Measurements from ENCODE around the gene BTG1. TPM values are rescaled to one million over a fixed set of nuclear protein-coding genes. Genes with fewer than 3 reads are reported as not detected.

Gene BTG1, protein sequence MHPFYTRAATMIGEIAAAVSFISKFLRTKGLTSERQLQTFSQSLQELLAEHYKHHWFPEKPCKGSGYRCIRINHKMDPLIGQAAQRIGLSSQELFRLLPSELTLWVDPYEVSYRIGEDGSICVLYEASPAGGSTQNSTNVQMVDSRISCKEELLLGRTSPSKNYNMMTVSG
- total RNA-seq = 100 to 1,000 TPM; 147 to 153 TPM

DNA sequence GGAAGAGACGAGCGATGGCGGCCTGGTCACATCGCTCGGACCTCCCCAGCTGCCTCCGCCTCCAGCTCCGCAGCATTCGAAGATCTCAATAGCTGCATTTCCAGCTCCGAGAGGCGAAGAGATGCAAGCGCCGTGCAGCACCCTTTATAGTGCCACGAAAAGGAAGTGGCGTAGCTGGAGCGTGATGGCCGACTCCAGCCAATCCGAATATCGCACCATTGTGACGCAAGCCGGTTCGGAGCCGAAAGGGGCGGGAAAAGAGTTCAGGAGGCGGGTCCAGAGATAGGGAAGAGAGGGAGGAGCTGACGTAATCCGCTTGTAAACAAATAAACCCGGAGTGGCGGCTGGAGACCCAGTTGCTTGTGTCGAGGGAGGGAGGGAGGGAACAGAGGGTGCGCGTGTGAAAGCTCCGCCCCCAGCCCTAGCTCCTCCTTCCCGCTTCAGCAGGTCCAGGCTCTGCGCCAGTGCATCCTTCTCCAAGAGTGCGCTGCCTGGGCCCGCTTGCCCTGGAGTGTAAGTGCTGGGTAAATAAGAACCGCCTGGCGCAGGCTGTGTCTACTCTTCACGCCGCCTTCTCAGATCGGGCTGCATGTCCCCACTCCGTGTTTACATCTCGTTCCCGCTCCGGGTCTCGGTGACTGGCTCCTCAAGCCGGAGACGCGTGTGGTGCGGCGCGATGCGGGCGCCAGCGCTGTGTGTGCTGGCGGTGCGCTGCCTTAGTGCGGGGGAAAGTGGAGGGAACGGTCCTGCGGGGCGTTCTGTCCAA lies at the start of gene BTG1:
BTG1 (minus strand) TSS at position 116 of the 766 bp plus-strand sequence. CDS start 311 bp downstream, outside the sequence.
- Mint-ChIP-seq H3K27me3 (peaks cover 8% of the 10 kb centered on the region), H3K36me3 (peaks cover 72% of the 10 kb centered on the region)

DNA sequence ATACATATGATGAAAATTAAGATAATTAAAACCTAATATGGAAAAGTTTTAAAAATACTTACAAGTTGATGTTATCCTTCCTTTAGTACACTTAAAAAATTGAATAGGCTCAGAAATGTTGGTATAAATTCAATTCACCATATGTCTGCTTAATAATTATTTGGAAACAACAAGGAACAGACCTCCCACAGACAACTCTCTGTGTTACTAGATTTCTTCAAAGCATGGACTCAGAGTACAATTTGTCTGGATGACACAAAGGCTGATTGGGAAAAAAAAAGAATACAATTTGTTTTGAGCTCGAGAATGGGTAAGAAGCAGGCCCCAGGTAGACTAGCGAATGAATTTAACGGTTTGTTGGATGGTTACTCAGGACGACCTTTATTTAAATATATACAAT lies 48.9 kb upstream of the BTG1 start:
- Mint-ChIP-seq H3K27ac (no peak overlapping the region), H3K4me1 (peaks cover 9% of the 10 kb centered on the region), H3K4me3 (no peak overlapping the region), H3K9me3 (peaks cover 6% of the 10 kb centered on the region), H3K27me3 (no peaks in the 10 kb centered on the region), H3K36me3 (no peaks in the 10 kb centered on the region)
- no peak for DNase-seq

More for the DNA sequence above, at the start of gene BTG1:
- Mint-ChIP-seq H3K4me1 (peaks cover 19% of the 10 kb centered on the region), H3K27ac (peak within 1 kb of the TSS; percentile 99), H3K9me3 (peaks cover 2% of the 10 kb centered on the region), H3K4me3 (peak within 1 kb of the TSS; percentile 99)
- peak; percentile 97 for DNase-seq

DNA sequence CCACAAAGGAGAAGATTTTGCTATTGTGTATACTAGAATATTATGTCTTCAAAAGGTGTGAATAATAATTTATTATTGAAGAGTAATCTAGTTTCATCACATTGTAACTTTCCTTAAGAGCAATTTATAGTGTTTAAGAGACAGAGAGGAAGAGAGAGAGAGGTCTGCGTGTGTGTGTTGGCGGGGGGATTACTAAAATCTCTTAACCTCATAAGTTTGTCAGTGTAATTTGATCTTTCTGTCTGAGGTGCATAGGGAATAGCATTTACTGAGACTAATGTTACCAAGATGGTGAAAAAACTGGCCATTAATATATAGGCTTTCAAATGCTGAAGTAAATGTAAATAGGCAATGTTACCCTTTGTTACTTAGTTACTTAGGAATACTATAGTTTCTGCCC lies 48.2 kb upstream of the BTG1 start:
- H3K27ac Mint-ChIP-seq = no peak overlapping the region
- DNase-seq = no peak
- no peak overlapping the region for H3K4me3 Mint-ChIP-seq
- H3K9me3 Mint-ChIP-seq = peaks cover 9% of the 10 kb centered on the region
- H3K36me3 Mint-ChIP-seq = no peaks in the 10 kb centered on the region
- peaks cover 12% of the 10 kb centered on the region for H3K4me1 Mint-ChIP-seq
- no peaks in the 10 kb centered on the region for H3K27me3 Mint-ChIP-seq

DNA sequence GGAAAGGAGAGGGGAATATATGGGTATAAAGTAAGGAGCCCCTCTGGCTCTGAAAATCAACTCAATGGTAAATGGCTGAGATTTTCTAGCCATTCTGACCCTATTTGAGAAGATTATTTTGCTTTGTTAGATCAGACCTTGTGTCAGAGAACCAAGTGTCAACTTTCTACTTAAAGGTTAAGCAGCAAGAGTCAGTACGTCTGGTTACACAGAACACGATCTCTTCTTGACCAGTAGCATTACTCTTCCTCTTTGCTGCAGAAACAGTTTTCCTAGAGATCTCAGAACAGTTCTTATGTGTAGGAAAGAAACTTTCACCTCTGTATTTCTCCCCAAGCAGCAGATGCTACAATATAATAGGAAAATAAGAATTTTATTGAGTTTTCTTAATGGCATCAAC lies 47.4 kb upstream of the BTG1 start:
- no peaks in the 10 kb centered on the region for H3K27me3 Mint-ChIP-seq
- no peak overlapping the region for H3K27ac Mint-ChIP-seq
- peaks cover 17% of the 10 kb centered on the region for H3K4me1 Mint-ChIP-seq
- H3K9me3 Mint-ChIP-seq = peaks cover 12% of the 10 kb centered on the region
- H3K4me3 Mint-ChIP-seq = no peak overlapping the region
- DNase-seq = no peak
- no peaks in the 10 kb centered on the region for H3K36me3 Mint-ChIP-seq

DNA sequence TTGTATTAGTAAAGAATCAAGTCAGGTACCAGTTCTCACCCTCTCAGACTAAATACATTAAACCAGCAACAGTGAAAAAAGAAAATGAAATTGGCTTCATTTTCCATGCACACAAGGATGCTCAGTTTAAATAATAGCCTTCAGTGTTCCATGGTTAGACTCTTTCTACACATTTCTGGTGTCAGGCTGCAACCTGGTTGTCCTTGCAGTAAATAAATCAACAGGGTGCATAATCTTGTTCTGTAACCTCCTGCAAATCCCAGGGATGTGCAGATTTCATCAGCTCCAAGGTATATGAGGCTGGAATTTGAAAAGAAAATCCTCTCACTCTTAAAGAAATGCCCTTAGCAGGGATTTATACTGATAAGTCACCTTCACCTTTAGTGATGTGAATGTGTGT lies 46.7 kb upstream of the BTG1 start:
- H3K4me1 Mint-ChIP-seq = peaks cover 21% of the 10 kb centered on the region
- no peaks in the 10 kb centered on the region for H3K27me3 Mint-ChIP-seq
- no peak for DNase-seq
- no peak overlapping the region for H3K27ac Mint-ChIP-seq
- H3K4me3 Mint-ChIP-seq = no peak overlapping the region
- H3K9me3 Mint-ChIP-seq = peaks cover 12% of the 10 kb centered on the region
- no peaks in the 10 kb centered on the region for H3K36me3 Mint-ChIP-seq

DNA sequence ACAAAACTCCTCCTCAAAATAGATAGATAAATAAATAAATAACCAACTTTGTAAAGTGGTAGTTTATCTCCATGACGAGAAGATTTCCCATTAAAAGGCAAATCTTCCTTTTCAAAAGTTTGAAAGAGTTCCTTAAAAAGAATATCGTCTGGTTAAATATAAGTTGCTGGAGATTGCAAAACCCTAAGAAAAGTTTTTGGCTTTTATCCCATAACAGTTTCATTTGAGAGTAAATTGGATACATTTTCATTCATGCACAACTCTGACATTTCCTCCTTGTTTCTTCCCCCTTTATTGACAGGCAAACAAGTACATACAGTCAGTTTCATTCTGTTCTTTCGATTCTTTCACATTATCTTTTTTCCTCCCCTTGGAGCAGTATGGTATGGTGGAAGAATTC lies 45.4 kb upstream of the BTG1 start:
- no peak overlapping the region for H3K27ac Mint-ChIP-seq
- H3K4me1 Mint-ChIP-seq = peaks cover 34% of the 10 kb centered on the region
- no peak overlapping the region for H3K4me3 Mint-ChIP-seq
- no peaks in the 10 kb centered on the region for H3K27me3 Mint-ChIP-seq
- peaks cover 10% of the 10 kb centered on the region for H3K9me3 Mint-ChIP-seq
- H3K36me3 Mint-ChIP-seq = no peaks in the 10 kb centered on the region
- no peak for DNase-seq

DNA sequence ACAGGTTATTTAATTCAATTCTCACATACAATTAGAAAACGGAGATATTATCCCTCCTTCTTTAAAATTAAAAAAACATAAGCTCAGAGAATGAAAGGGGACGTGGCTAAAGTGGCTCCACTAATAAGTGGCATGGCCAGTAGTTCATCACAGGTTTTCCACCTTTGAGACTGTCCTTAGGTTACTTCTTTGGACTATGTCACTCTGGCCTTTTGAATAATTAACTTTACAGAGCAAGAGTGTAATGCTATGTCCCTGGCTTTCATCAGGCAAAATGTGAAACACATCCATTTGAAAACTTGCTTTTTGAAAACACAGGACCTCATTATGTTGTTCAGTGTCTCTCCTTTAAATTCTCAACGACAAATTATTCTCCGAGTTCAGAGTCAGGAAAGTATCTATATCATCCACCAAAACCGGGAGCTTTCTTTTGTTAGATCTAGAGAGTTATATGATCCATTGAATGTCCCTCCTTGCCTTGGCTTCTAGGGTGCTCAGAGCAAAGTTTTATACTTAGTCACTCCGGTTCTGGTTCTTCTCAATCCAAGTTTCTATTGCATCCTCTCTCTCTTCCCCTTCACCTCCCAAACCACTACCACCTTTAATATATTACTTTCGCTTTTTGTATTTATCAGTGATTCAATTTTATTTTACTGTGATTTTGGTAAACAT lies 43.0 kb upstream of the BTG1 start:
- Mint-ChIP-seq H3K9me3 (peaks cover 10% of the 10 kb centered on the region), H3K4me1 (peaks cover 56% of the 10 kb centered on the region), H3K27ac (no peak overlapping the region), H3K36me3 (peaks cover 2% of the 10 kb centered on the region), H3K27me3 (no peaks in the 10 kb centered on the region), H3K4me3 (no peak overlapping the region)
- DNase-seq = no peak

DNA sequence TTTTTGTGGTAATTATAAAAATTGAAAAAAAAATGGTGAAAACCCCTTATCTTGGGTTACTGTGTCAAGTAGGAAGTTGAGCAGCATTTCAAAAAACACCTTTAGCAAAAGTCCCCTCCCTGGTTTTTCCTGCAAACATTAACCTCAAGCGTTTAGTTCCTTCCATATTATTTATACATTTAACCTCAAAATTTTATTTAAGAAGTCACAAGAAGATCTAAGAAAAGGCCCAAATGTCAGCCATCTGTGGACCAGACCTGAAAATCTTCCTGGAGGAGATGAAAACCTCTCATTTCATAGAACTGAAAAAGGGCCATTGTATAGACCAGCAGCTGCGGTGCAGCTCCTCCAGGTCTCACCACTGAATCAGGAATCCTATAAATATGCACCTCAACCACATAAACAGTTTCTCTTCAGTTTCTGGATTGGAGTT lies 40.4 kb upstream of the BTG1 start:
- Mint-ChIP-seq H3K27me3 (no peaks in the 10 kb centered on the region), H3K9me3 (peaks cover 13% of the 10 kb centered on the region), H3K27ac (peak overlapping the region; percentile 92), H3K4me1 (peaks cover 52% of the 10 kb centered on the region), H3K36me3 (peaks cover 6% of the 10 kb centered on the region), H3K4me3 (peak overlapping the region; percentile 65)
- no peak for DNase-seq

DNA sequence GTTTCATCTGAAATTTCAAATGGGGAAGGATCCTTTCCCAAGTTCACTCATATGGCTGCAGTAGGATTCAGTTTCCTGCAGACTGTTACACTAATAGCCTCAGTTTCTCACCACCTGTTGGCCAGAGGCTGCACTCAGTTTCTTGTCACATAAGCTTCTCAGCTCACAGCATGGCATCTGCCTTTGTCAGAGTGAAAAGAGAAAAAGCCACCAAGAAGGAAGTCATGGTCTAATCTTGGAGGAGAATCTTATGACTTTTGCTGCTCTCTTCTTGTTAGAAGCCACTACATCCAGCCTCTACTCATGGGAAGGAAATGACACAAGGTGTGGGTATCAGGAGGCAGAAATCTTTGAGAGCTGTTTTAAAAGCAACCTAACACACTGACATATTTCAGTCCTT lies 39.4 kb upstream of the BTG1 start:
- Mint-ChIP-seq H3K27ac (peak overlapping the region; percentile 92), H3K27me3 (no peaks in the 10 kb centered on the region), H3K4me1 (peaks cover 52% of the 10 kb centered on the region), H3K4me3 (peak overlapping the region; percentile 40), H3K9me3 (peaks cover 13% of the 10 kb centered on the region), H3K36me3 (peaks cover 8% of the 10 kb centered on the region)
- no peak for DNase-seq

DNA sequence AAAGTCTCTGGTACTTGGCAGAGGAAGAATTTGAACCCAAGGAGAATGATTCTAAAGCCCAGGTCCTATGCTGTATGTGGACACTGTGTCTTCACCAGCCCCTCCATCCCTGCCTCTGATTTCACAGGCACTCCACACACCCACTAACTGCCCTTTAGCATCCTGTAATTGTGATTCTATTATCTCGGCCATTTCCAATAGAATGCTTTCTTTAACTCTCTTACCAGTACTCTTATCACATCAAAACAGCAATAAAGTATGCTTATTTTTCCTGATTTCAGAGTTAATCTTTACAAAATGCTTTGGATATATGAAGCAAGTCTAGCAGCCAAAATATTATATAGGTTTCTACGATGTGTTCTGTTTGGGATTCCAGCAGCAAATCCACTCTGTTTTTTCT lies 37.9 kb upstream of the BTG1 start:
- no peak for DNase-seq
- Mint-ChIP-seq H3K27ac (no peak overlapping the region), H3K27me3 (no peaks in the 10 kb centered on the region), H3K36me3 (peaks cover 8% of the 10 kb centered on the region), H3K4me3 (no peak overlapping the region), H3K9me3 (peaks cover 7% of the 10 kb centered on the region), H3K4me1 (peaks cover 50% of the 10 kb centered on the region)

DNA sequence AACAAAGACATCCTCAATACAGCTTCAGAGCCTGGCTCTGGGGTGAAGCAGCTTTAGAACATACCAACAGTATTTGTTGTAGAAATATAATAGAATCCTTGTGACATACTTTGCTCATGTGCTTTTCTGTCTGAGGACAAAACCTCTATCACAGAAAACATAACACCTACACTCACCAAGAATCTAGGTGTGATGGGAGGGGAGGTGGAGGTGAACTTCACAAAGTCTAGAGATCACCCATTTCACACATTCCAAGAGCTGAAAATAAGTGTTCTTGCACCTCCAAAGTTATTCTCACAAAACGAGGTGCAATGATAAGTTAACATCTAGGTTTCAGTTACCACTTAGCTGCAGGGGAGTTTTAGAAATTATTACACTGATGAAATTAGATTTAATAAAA lies 32.7 kb upstream of the BTG1 start:
- Mint-ChIP-seq H3K27ac (no peak overlapping the region), H3K27me3 (no peaks in the 10 kb centered on the region), H3K36me3 (peaks cover 11% of the 10 kb centered on the region), H3K4me1 (peaks cover 7% of the 10 kb centered on the region), H3K9me3 (peaks cover 3% of the 10 kb centered on the region), H3K4me3 (no peak overlapping the region)
- DNase-seq = no peak

DNA sequence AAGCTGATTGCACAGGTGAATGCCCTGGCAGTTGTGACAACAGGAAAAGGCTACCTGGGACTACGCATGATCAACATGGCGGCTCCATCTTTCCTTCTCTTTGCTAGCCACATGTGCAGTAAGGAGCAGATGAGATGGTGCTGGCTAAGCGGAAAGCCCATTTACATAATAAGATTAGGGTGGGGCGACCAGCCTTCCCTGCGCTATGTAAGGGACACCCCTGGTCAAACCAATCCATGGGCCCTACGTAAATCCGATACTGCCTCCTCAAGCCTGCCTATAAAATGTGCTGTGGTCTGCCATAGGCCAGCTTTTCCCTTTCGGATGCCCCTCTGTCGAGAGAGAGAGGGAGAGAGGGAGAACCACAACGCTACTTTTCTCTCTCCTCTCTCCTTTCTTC lies 31.0 kb upstream of the BTG1 start:
- Mint-ChIP-seq H3K27ac (no peak overlapping the region), H3K36me3 (peaks cover 7% of the 10 kb centered on the region), H3K9me3 (no peaks in the 10 kb centered on the region), H3K4me3 (no peak overlapping the region), H3K27me3 (no peaks in the 10 kb centered on the region), H3K4me1 (peaks cover 13% of the 10 kb centered on the region)
- DNase-seq = no peak

DNA sequence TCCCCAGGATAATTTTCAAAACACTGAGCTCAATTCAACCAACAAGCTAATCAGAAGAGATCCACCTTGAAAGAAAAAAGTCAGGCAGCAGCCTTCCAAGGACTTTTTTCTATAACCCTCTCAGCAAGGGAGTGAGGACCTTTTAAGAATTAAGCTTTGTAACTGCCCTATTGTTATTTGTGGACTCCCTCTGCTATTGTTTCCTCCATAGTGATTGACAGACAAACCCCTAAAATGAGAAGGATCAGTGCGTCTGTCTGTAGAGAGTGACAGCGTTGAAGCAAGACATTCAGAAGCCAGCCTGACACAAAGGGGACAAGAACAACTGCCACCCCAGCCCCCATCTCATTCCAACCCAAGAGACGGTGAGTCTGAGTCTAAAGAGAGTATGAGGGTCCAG lies 30.3 kb upstream of the BTG1 start:
- Mint-ChIP-seq H3K4me1 (peaks cover 13% of the 10 kb centered on the region), H3K36me3 (peaks cover 7% of the 10 kb centered on the region), H3K27ac (no peak overlapping the region), H3K4me3 (no peak overlapping the region), H3K27me3 (no peaks in the 10 kb centered on the region), H3K9me3 (no peaks in the 10 kb centered on the region)
- no peak for DNase-seq

DNA sequence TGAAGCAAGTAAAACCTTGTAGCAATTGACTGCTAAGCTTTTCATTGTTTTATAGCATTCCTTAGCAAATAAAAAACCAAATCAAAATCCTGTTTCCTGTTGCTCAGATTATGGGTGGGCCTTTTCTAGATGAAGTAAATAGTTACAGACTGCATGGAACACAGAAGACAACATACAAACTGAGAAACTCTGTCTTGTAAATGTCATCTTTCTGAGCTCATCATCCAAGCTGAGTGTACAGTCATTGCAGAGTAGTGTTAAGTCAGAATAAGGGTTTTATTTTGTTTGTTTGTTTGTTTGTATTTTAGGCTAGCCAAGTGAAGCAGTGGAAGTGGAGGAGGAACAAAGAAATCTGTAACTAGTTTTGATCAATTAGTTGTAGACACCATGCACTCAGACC lies 24.4 kb upstream of the BTG1 start:
- Mint-ChIP-seq H3K27me3 (no peaks in the 10 kb centered on the region), H3K36me3 (peaks cover 10% of the 10 kb centered on the region), H3K4me3 (no peak overlapping the region), H3K4me1 (peaks cover 25% of the 10 kb centered on the region), H3K27ac (no peak overlapping the region), H3K9me3 (no peaks in the 10 kb centered on the region)
- DNase-seq = no peak

DNA sequence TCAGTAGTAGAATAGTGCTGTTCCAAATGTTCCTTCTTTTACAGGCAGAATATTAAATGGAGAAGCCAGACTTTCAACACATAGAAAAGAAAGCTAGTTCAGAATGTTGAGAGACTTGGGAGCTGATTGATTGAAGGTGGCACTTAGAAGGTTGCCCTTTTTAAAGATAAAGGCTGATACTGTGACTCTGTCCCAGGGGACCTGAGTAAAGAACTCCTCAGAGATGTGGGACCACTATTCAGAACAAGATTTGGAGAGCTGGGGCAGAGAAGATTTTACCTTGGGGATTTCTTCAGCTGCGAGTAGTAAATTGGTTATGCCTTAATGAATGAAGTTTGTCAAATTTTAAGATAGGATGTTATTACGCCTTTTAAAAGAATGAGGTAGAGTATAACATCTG lies 21.4 kb upstream of the BTG1 start:
- Mint-ChIP-seq H3K4me1 (peaks cover 36% of the 10 kb centered on the region), H3K4me3 (no peak overlapping the region), H3K36me3 (peaks cover 7% of the 10 kb centered on the region), H3K9me3 (no peaks in the 10 kb centered on the region), H3K27ac (no peak overlapping the region), H3K27me3 (no peaks in the 10 kb centered on the region)
- DNase-seq = no peak

Data from activated naive CD8-positive, alpha-beta T cell treated with anti-CD3 and anti-CD28 coated beads for 36 hours (primary cell).